ENCODE results near the gene TTLL8. TPM values are rescaled to one million over a fixed set of nuclear protein-coding genes. Genes with fewer than 3 reads are reported as not detected.

The TTLL8 gene
- total RNA-seq, 1 experiment from 2014 or later, result not detected

DNA sequence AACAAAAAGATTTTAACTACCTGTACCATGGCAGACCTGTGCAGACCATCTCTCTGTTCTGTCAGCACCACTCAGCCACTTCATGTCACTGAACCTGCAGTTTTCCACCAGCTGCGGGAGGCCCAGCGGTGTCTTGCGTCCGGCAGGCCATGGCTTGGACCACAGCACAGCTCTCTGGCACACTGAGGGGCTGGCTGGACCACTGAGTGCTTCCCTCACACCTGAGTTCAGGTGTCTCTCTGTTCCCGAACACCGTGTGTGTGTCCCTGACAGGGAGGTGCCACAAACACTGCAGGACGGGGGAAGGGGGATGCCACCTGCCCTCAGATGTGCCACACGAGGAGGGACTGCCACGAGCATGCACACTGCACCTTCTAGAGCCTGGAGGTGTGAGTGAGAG is 49.4 kb upstream of the TTLL8 start:
- Histone ChIP-seq H2BK120ac (ENCODE audit: low read depth, low read length, poor library complexity, severe bottlenecking) (no peak overlapping the region), H4K91ac (ENCODE audit: insufficient read length, low read depth, low read length) (no peak overlapping the region), H2BK12ac (ENCODE audit: insufficient read length, low read depth, low read length) (no peak overlapping the region), H2AK5ac (ENCODE audit: insufficient read length, low read length) (no peak overlapping the region), H3K23ac (ENCODE audit: insufficient read length, low read depth, low read length) (no peak overlapping the region), H3K56ac (ENCODE audit: insufficient read length, low read depth, low read length) (no peak overlapping the region), H3K18ac (ENCODE audit: insufficient read length, low read depth, low read length) (no peak overlapping the region), H4K5ac (ENCODE audit: insufficient read length, low read depth, low read length) (no peak overlapping the region), H3K4me2 (ENCODE audit: insufficient read depth, insufficient read length, low read length) (no peak overlapping the region), H3K4ac (ENCODE audit: low read depth, low read length) (no peak overlapping the region), H3T11ph (ENCODE audit: low read length) (no peak overlapping the region), H2BK20ac (ENCODE audit: low read depth, low read length, poor library complexity, severe bottlenecking) (no peak overlapping the region), H2AFZ (ENCODE audit: low read length) (no peak overlapping the region), H3K27ac (ENCODE audit: insufficient read length, low read depth, low read length) (no peak overlapping the region), H3K27me3 (ENCODE audit: insufficient read depth, low read length) (no peaks in the 10 kb centered on the region), H3K23me2 (ENCODE audit: insufficient read length, low read depth, low read length, poor library complexity, severe bottlenecking) (no peaks in the 10 kb centered on the region), H3K4me1 (ENCODE audit: insufficient read depth, low read length) (no peaks in the 10 kb centered on the region; the same call in 1 of the 2 replicates), H4K20me1 (ENCODE audit: control insufficient read depth, insufficient read depth, insufficient read length) (no peaks in the 10 kb centered on the region), H4K8ac (replicated peaks; ENCODE audit: insufficient read length, low read depth, low read length) (peak overlapping the region; percentile 79), H2BK5ac (ENCODE audit: insufficient read length, low read length) (no peak overlapping the region), H3K79me1 (ENCODE audit: insufficient read depth, low read depth, low read length, poor library complexity, severe bottlenecking) (no peaks in the 10 kb centered on the region), H3K14ac (ENCODE audit: insufficient read depth, low read length) (no peak overlapping the region), H2BK15ac (ENCODE audit: low read depth, low read length) (no peak overlapping the region), H3K9me3 (ENCODE audit: control insufficient read depth, low read depth, low read length) (no peaks in the 10 kb centered on the region), H3K9ac (ENCODE audit: extremely low read depth, insufficient read length, low read length) (no peak overlapping the region), H3K79me2 (ENCODE audit: insufficient read depth, low read length) (no peaks in the 10 kb centered on the region)
- peaks cover 16% of the 10 kb centered on the region for H3K27me3 Mint-ChIP-seq (ENCODE audit: low read depth)
- peaks cover 5% of the 10 kb centered on the region in 2 experiments for H3K4me1 Mint-ChIP-seq
- no CpG with 5 or more reads among the region's 9 CpGs for WGBS (ENCODE audit: extremely low coverage, insufficient read length, low lambda C conversion rate)
- TF ChIP-seq, protein P1, sequence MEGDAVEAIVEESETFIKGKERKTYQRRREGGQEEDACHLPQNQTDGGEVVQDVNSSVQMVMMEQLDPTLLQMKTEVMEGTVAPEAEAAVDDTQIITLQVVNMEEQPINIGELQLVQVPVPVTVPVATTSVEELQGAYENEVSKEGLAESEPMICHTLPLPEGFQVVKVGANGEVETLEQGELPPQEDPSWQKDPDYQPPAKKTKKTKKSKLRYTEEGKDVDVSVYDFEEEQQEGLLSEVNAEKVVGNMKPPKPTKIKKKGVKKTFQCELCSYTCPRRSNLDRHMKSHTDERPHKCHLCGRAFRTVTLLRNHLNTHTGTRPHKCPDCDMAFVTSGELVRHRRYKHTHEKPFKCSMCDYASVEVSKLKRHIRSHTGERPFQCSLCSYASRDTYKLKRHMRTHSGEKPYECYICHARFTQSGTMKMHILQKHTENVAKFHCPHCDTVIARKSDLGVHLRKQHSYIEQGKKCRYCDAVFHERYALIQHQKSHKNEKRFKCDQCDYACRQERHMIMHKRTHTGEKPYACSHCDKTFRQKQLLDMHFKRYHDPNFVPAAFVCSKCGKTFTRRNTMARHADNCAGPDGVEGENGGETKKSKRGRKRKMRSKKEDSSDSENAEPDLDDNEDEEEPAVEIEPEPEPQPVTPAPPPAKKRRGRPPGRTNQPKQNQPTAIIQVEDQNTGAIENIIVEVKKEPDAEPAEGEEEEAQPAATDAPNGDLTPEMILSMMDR (conservative IDR thresholded peaks at IDR 0.05), result no peak
- no peak for DNase-seq
- H3K4me3 Mint-ChIP-seq, result no peak overlapping the region
- no peaks in the 10 kb centered on the region for H3K36me3 Mint-ChIP-seq (ENCODE audit: insufficient read depth in 1 of 3, low read depth in 3 of 3)
- H3K27ac Mint-ChIP-seq, result no peak overlapping the region; a peak in 1 of 7 replicates
- H3K9me3 Mint-ChIP-seq, result no peaks in the 10 kb centered on the region
